Activated CD8-positive, alpha-beta memory T cell treated with anti-CD3 and anti-CD28 coated beads, Interleukin-2, amount 50 U/mL, for 48 hours (primary cell): ENCODE measurements around the gene ZNF662.

ENCODE experiments used
- DNase-seq: peaks from one replicate; pipeline ENCODE4 v3.0.0-alpha.2; 2020

ZNF662 gene

GRCh38 chr3:42891042-42891441, 14.9 kb upstream of the ZNF662 start:
- no peak for DNase-seq

GRCh38 chr3:42892169-42892568, 13.8 kb upstream of the ZNF662 start:
- no peak for DNase-seq

- no peak for DNase-seq
These were observed 13.1 kb upstream of the ZNF662 start for GRCh38 chr3:42892807-42893206.

GRCh38 chr3:42894698-42895579, 11.0 kb upstream of the ZNF662 start:
- DNase-seq = no peak

GRCh38 chr3:42895580-42895868, 10.4 kb upstream of the ZNF662 start:
- DNase-seq = no peak

GRCh38 chr3:42898896-42899675, 6.9 kb upstream of the ZNF662 start:
- DNase-seq = no peak

- no peak for DNase-seq
These were observed 5.5 kb upstream of the ZNF662 start for GRCh38 chr3:42900226-42901072.

- DNase-seq = no peak
These were observed 4.9 kb upstream of the ZNF662 start for GRCh38 chr3:42901073-42901415.

- no peak for DNase-seq
These were observed 3.7 kb upstream of the ZNF662 start for GRCh38 chr3:42902257-42902656.

- DNase-seq = no peak
These were observed 1.9 kb upstream of the ZNF662 start for GRCh38 chr3:42904076-42904475.

- no peak for DNase-seq
These were observed 237 bp upstream of the ZNF662 start for GRCh38 chr3:42905740-42906069.

- DNase-seq = no peak
These were observed 874 bp downstream of the ZNF662 start for GRCh38 chr3:42906848-42907183.

- DNase-seq = no peak
These were observed 2.7 kb downstream of the ZNF662 start for GRCh38 chr3:42908675-42909074.

- no peak for DNase-seq
These were observed 5.6 kb downstream of the ZNF662 start for GRCh38 chr3:42911551-42911950.

GRCh38 chr3:42914771-42915515, 9.0 kb downstream of the ZNF662 start:
- DNase-seq = no peak

GRCh38 chr3:42923606-42924005, 17.7 kb downstream of the ZNF662 start:
- no peak for DNase-seq

- DNase-seq = no peak
These were observed 20.4 kb downstream of the ZNF662 start for GRCh38 chr3:42926310-42926709.

GRCh38 chr3:42934111-42934510, 28.2 kb downstream of the ZNF662 start:
- DNase-seq = no peak

GRCh38 chr3:42934910-42935309, 29.0 kb downstream of the ZNF662 start:
- DNase-seq = no peak

- DNase-seq = no peak
These were observed 29.5 kb downstream of the ZNF662 start for GRCh38 chr3:42935472-42935871.

GRCh38 chr3:42936157-42936981, 30.4 kb downstream of the ZNF662 start:
- DNase-seq = no peak

GRCh38 chr3:42937334-42937733, 31.4 kb downstream of the ZNF662 start:
- DNase-seq = no peak
